Endothelial cell of umbilical vein (primary cell): ENCODE results near the gene ELMO2. TPM values are rescaled to one million over a fixed set of nuclear protein-coding genes. Genes with fewer than 3 reads are reported as not detected.

ENCODE experiments used
- BruUV-seq: library from RNA; stranded (reverse); fragments of 400-500 nt; replicated peaks from 2 replicates; lab custom pipeline; 2021; lab: Mats Ljungman, UMichigan
- CTCF ChIA-PET: fragments of 300-600, 350-600 bp; sonication (Branson Sonifier 250); formaldehyde crosslinking; loops from one replicate; lab custom pipeline; 2021; ENCODE audit warnings: antibody characterized with exemption, inconsistent platforms; lab: Charles Lee
- POLR2A ChIA-PET: fragments of 300-600, 350-600 bp; sonication (Branson Sonifier 250); formaldehyde crosslinking; loops from one replicate; lab custom pipeline; 2021; ENCODE audit warnings: antibody characterized with exemption, inconsistent platforms; lab: Charles Lee
- DNase-seq: peaks from one replicate; pipeline ENCODE4 v3.0.0-alpha.2; 2011; ENCODE audit warnings: low read depth, low spot score
- FAIRE-seq: peaks from 2 replicates; lab custom pipeline; 2011; peaks lifted over from hg19 to GRCh38; lab: Jason Lieb, UNC
- H2AFZ ChIP-seq: 2 replicates; pipeline ENCODE4 v1.6.0; 2012; ENCODE audit warnings: low read depth, low read length, control low read depth, inconsistent platforms
- H3K27ac ChIP-seq: 2 replicates; pipeline ENCODE4 v1.5.1; 2011; ENCODE audit warnings: low read depth, mild to moderate bottlenecking, control low read depth, low read length, moderate library complexity; ENCODE audit not compliant: insufficient read depth
- H3K27me3 ChIP-seq, 2 experiments: 2 replicates each; pipeline versions ENCODE4 v1.6.0 to v1.6.1; 2011; ENCODE audit warnings: low read length in 2 of 2, mixed read lengths in 1 of 2; ENCODE audit not compliant: control insufficient read depth in 2 of 2, insufficient read depth in 2 of 2
- H3K36me3 ChIP-seq, 2 experiments: 2 replicates in 1 of 2; 3 replicates in 1 of 2; pipeline ENCODE4 v1.5.1; 2011; ENCODE audit warnings: low read length in 2 of 2, mild to moderate bottlenecking in 1 of 2, moderate library complexity in 1 of 2; ENCODE audit not compliant: control insufficient read depth in 2 of 2, insufficient read depth in 2 of 2; ENCODE audit errors: extremely low read depth in 1 of 2
- H3K4me1 ChIP-seq: 3 replicates; pipeline ENCODE4 v1.5.1; 2011; ENCODE audit warnings: mild to moderate bottlenecking, low read length; ENCODE audit not compliant: control insufficient read depth, insufficient read depth; ENCODE audit errors: extremely low read depth
- H3K4me2 ChIP-seq: 2 replicates; pipeline ENCODE4 v1.6.1; 2011; ENCODE audit warnings: low read length, control low read depth, mixed read lengths; ENCODE audit not compliant: insufficient read depth
- H3K4me3 ChIP-seq, 3 experiments: fragments of 200-600 bp in 1 of 3; sonication (generic), shearing (Covaris generic) in 1 of 3; replicated peaks in 1 of 3; 2 replicates each; pipeline ENCODE4 v1.5.1; 2011 to 2016; ENCODE audit warnings: control low read depth in 3 of 3, low read length in 3 of 3, mild to moderate bottlenecking in 2 of 3, inconsistent platforms in 1 of 3, low read depth in 1 of 3, moderate library complexity in 1 of 3; ENCODE audit not compliant: insufficient read depth in 1 of 3
- H3K79me2 ChIP-seq: 2 replicates; pipeline ENCODE4 v1.6.0; 2012; ENCODE audit warnings: low read length, inconsistent platforms; ENCODE audit not compliant: control insufficient read depth, insufficient read depth
- H3K9ac ChIP-seq: replicated peaks from 2 replicates; pipeline ENCODE3; 2011; ENCODE audit warnings: low read length, control low read depth; ENCODE audit not compliant: insufficient read depth; ENCODE audit errors: extremely low read depth
- H3K9me1 ChIP-seq: replicated peaks from 3 replicates; pipeline ENCODE4 v1.6.0; 2011; ENCODE audit warnings: mild to moderate bottlenecking, low read length; ENCODE audit not compliant: control insufficient read depth, insufficient read depth; ENCODE audit errors: extremely low read depth
- H3K9me3 ChIP-seq: replicated peaks from 2 replicates; pipeline ENCODE4 v1.5.1; 2012; ENCODE audit warnings: low read length, inconsistent platforms; ENCODE audit not compliant: control insufficient read depth, insufficient read depth
- H4K20me1 ChIP-seq: replicated peaks from 2 replicates; pipeline ENCODE3; 2011; ENCODE audit warnings: mild to moderate bottlenecking, low read length; ENCODE audit not compliant: control insufficient read depth, insufficient read depth; ENCODE audit errors: extremely low read depth
- EZH2 ChIP-seq: IDR thresholded peaks from 2 replicates; pipeline ENCODE4 v1.6.1; 2012; ENCODE audit warnings: borderline replicate concordance, low read depth, mild to moderate bottlenecking, moderate library complexity, low read length, inconsistent platforms; ENCODE audit not compliant: severe bottlenecking
- FOS ChIP-seq: IDR thresholded peaks from 2 replicates; pipeline ENCODE4 v1.6.1; 2011; ENCODE audit warnings: mild to moderate bottlenecking, low read length, moderate library complexity, borderline replicate concordance; ENCODE audit not compliant: insufficient read depth
- GATA2 ChIP-seq: IDR thresholded peaks from 2 replicates; pipeline ENCODE4 v1.7.0; 2011; ENCODE audit warnings: low read depth, mild to moderate bottlenecking, moderate library complexity, mixed read lengths, low read length; ENCODE audit not compliant: insufficient read length, insufficient read depth
- JUN ChIP-seq: IDR thresholded peaks from 2 replicates; pipeline ENCODE4 v1.6.1; 2011; ENCODE audit warnings: borderline replicate concordance, low read depth; ENCODE audit not compliant: insufficient read length, insufficient read depth
- MAX ChIP-seq: IDR thresholded peaks from 2 replicates; pipeline ENCODE4 v1.6.1; 2011; ENCODE audit not compliant: insufficient read depth, insufficient read length
- MYC ChIP-seq: IDR thresholded peaks from one replicate; pipeline ENCODE4 v1.6.1; 2011; ENCODE audit warnings: mild to moderate bottlenecking, low read depth, low read length
- POLR2A ChIP-seq: IDR thresholded peaks from 2 replicates; pipeline ENCODE4 v1.6.1; 2012; ENCODE audit warnings: low read depth, mild to moderate bottlenecking, control low read depth, low read length
- POLR2AphosphoS5 ChIP-seq: IDR thresholded peaks from 2 replicates; pipeline ENCODE4 v1.6.1; 2012; ENCODE audit warnings: low read depth, mild to moderate bottlenecking, control low read depth, low read length, moderate library complexity; ENCODE audit not compliant: insufficient read depth
- dilution Hi-C: fragments of 300-500 bp; cut with MboI; formaldehyde crosslinking; loops from one replicate; pipeline ENCODE4 v1.15.0; 2019; ENCODE audit warnings: low sequenced_read_pairs; ENCODE audit not compliant: extremely low pct_ligation_motif_present
- intact Hi-C: fragments of 100-400 bp; cut with micrococcal nuclease; formaldehyde crosslinking; loops from one replicate; pipeline ENCODE4 v1.10.0; 2022
- polyA plus RNA-seq, 4 experiments: library from polyadenylated mRNA; depleted of rRNA in 3 of 4; stranded (reverse) in 3 of 4; unstranded in 1 of 4; fragments of >200 nt; gene quantifications; 2 replicates each; pipeline versions ENCODE4 v1.2.1 to v1.2.3, GENCODE V29; 2011 to 2012; ENCODE audit warnings: missing spikeins in 1 of 4
- total RNA-seq: library from RNA; stranded (reverse); gene quantifications from 2 replicates; pipeline ENCODE4 v1.2.3, GENCODE V29; 2021
- TF ChIP-seq, protein P1 (sequence below), 2 donors: IDR thresholded peaks; 1 replicate in 1 of 2; 2 replicates in 1 of 2; pipeline ENCODE4 v1.5.1; 2011; ENCODE audit warnings: low read length in 2 of 2, mild to moderate bottlenecking in 2 of 2, moderate library complexity in 2 of 2, control low read depth in 1 of 2, inconsistent platforms in 1 of 2, low read depth in 1 of 2; ENCODE audit not compliant: insufficient read depth in 1 of 2; ENCODE audit errors: extremely low read depth in 1 of 2

ELMO2 gene
- total and polyA plus RNA-seq, 2 donors (not counting 3 experiments of a cell fraction or from before 2014, with no cell fraction given): 35.1 to 43.5 TPM

- H3K9me1 ChIP-seq: no peaks in the 10 kb centered on the region
- peaks cover 28% of the 10 kb centered on the region for H3K4me1 ChIP-seq
- ChIA-PET CTCF (interaction anchor here (1.7 kb wide), 1 partner anchor 51 kb away, joined by 3 read pairs; no protein-coding TSS in a partner anchor), POLR2A (no interaction called here)
- no TSS peak for BruUV-seq
- dilution Hi-C loops: no loop called here
- no peak overlapping the region for H2AFZ ChIP-seq
- H3K4me3 ChIP-seq: no peak overlapping the region
- H3K36me3 ChIP-seq: no peaks in the 10 kb centered on the region
- peaks cover 18% of the 10 kb centered on the region for H3K79me2 ChIP-seq
- no peaks in the 10 kb centered on the region for H3K27me3 ChIP-seq
- no peak overlapping the region for H3K27ac ChIP-seq
- no peaks in the 10 kb centered on the region for H3K9me3 ChIP-seq
- no peak overlapping the region for H3K4me2 ChIP-seq
- DNase-seq (no peak), FAIRE-seq (no peak)
- H3K9ac ChIP-seq: no peak overlapping the region
- TF ChIP-seq POLR2A: no peak
- no peak for TF ChIP-seq JUN
- TF ChIP-seq, protein P1, sequence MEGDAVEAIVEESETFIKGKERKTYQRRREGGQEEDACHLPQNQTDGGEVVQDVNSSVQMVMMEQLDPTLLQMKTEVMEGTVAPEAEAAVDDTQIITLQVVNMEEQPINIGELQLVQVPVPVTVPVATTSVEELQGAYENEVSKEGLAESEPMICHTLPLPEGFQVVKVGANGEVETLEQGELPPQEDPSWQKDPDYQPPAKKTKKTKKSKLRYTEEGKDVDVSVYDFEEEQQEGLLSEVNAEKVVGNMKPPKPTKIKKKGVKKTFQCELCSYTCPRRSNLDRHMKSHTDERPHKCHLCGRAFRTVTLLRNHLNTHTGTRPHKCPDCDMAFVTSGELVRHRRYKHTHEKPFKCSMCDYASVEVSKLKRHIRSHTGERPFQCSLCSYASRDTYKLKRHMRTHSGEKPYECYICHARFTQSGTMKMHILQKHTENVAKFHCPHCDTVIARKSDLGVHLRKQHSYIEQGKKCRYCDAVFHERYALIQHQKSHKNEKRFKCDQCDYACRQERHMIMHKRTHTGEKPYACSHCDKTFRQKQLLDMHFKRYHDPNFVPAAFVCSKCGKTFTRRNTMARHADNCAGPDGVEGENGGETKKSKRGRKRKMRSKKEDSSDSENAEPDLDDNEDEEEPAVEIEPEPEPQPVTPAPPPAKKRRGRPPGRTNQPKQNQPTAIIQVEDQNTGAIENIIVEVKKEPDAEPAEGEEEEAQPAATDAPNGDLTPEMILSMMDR (IDR thresholded peaks at IDR 0.05; ENCODE audit: extremely low read depth in 1 of 2, insufficient read depth in 1 of 2, low read depth in 1 of 2, low read length in 2 of 2): no peak
- TF ChIP-seq MYC: no peak
- TF ChIP-seq MAX: no peak
- TF ChIP-seq EZH2: no peak
- no peak for TF ChIP-seq GATA2
- TF ChIP-seq FOS: no peak
- TF ChIP-seq POLR2AphosphoS5: no peak
- intact Hi-C loops: no loop called here
- H4K20me1 ChIP-seq: no peaks in the 10 kb centered on the region
Measured at GRCh38 chr20:46399401-46399800, 7.0 kb downstream of the ELMO2 start.
